SK-N-MC (cell line): ENCODE measurements around the gene RGS10.

Experiments
- EZH2 ChIP-seq: fragments of 200-600 bp; sonication (generic); IDR thresholded peaks from one replicate; pipeline ENCODE4 v1.6.1; 2017; ENCODE audit warnings: antibody characterized with exemption
- FOXP2 ChIP-seq: optimal IDR thresholded peaks from 2 replicates; pipeline ENCODE3; 2011; ENCODE audit warnings: mild to moderate bottlenecking, moderate library complexity; ENCODE audit not compliant: insufficient read depth; ENCODE audit errors: extremely low read length, control extremely low read depth
- POLR2AphosphoS5 ChIP-seq: IDR thresholded peaks from 2 replicates; pipeline ENCODE4 v1.6.1; 2012; ENCODE audit warnings: mild to moderate bottlenecking, low read depth, low read length, borderline replicate concordance

DNA sequence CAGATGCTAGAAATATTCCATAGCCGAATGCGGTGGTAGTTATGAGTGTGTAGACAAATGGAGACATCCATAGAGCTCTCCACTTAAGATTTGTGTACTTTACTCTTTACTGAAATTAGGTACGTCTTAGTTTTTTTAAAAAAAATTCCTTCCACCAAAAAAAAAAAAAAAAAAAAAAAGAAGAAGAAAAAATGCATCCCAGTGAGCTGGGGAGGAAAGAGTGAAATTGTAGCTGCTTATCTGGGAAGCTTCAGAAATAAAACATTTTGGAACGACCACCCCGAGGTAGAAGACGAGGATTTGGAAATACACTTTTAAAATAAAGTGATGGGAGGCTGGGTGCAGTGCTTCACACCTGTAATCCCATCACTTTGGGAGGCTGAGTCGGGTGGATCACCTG lies 53.8 kb downstream of the RGS10 start:
- TF ChIP-seq POLR2AphosphoS5 (no peak), EZH2 (no peak), FOXP2 (no peak)
